ENCODE data around the gene SPHK1. TPM values are rescaled to one million over a fixed set of nuclear protein-coding genes. Genes with fewer than 3 reads are reported as not detected.

Gene SPHK1
- total RNA-seq, 2 donors from 2014 or later = 12.2 to 46.5 TPM

GRCh38 chr17:76388966-76389888 lies 4.8 kb downstream of the SPHK1 start:
- Histone ChIP-seq H3K27ac (peak overlapping the region in 2 of 4 donors; percentile 23 to 56), H3K27me3 (no peaks in the 10 kb centered on the region), H3K36me3 (replicated peaks in 1 of 2; ENCODE audit: insufficient read depth in 1 of 2, low read depth in 2 of 2) (peaks cover 0 to 4% of the 10 kb centered on the region in 2 donors), H3K4me1 (peaks cover 29% of the 10 kb centered on the region), H3K4me3 (no peak overlapping the region), H3K9me3 (no peaks in the 10 kb centered on the region)
- TF ChIP-seq, protein P1, sequence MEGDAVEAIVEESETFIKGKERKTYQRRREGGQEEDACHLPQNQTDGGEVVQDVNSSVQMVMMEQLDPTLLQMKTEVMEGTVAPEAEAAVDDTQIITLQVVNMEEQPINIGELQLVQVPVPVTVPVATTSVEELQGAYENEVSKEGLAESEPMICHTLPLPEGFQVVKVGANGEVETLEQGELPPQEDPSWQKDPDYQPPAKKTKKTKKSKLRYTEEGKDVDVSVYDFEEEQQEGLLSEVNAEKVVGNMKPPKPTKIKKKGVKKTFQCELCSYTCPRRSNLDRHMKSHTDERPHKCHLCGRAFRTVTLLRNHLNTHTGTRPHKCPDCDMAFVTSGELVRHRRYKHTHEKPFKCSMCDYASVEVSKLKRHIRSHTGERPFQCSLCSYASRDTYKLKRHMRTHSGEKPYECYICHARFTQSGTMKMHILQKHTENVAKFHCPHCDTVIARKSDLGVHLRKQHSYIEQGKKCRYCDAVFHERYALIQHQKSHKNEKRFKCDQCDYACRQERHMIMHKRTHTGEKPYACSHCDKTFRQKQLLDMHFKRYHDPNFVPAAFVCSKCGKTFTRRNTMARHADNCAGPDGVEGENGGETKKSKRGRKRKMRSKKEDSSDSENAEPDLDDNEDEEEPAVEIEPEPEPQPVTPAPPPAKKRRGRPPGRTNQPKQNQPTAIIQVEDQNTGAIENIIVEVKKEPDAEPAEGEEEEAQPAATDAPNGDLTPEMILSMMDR (IDR thresholded peaks at IDR 0.05) = peak in 4 of 7 experiments; percentile 44 to 49 (median 45)
- TF ChIP-seq POLR2A (IDR thresholded peaks at IDR 0.05) = no peak
- intact Hi-C loops (cut with DNase I) = no loop called here
- ATAC-seq (no peak), DNase-seq (peak; percentile 38 to 58 (median 54))
- WGBS, 2 donors = 60 to 71% methylated on average over 12 to 16 of the region's 16 CpGs

- peaks cover 23% of the 10 kb centered on the region for H3K4me1 ChIP-seq
- no peak overlapping the region for H3K4me3 ChIP-seq
- H3K36me3 ChIP-seq (replicated peaks in 1 of 2; ENCODE audit: insufficient read depth in 1 of 2, low read depth in 2 of 2) = peaks cover 0 to 6% of the 10 kb centered on the region in 2 donors
- H3K27ac ChIP-seq = no peak overlapping the region
- intact Hi-C loops (cut with DNase I) = no loop called here
- ATAC-seq = no peak
- DNase-seq = no peak
- no peaks in the 10 kb centered on the region for H3K27me3 ChIP-seq
- WGBS, 2 donors = 79 to 80% methylated on average over 11 of the region's 11 CpGs
- no peaks in the 10 kb centered on the region for H3K9me3 ChIP-seq
- TF ChIP-seq, protein P1 (IDR thresholded peaks at IDR 0.05) = no peak
- TF ChIP-seq POLR2A (IDR thresholded peaks at IDR 0.05) = no peak
Measured at GRCh38 chr17:76390003-76390421, 5.6 kb downstream of the SPHK1 start.

DNA sequence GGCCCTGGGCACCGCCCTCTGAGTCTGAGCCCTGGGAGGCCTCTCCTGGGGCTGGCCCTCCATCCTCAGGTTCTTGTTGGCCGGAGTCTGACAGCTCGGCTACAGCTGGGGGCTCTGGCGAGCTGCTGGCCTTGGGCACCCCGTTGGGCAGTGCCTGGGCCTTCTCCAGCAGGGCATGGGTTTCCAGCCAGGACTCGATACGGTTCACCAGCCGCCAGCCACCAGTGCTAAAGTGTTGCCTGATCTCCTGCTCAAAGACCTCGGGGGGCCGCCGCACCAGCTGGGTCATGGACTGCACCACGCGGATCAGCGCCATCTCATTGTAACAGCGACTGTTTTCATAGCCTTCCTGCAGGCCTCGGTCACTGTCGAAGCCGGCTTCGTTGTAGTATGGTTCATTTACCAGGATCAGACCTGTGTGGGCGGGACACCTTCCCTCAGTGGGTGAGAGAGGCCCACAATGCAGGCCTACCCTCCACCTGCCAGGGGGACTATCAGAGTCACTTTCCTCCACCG lies 6.8 kb downstream of the SPHK1 start:
- H3K36me3 ChIP-seq (replicated peaks in 1 of 2; ENCODE audit: insufficient read depth in 1 of 2, low read depth in 2 of 2) = peaks cover 0 to 12% of the 10 kb centered on the region in 2 donors
- intact Hi-C loops (cut with DNase I) = no loop called here
- H3K27ac ChIP-seq = no peak overlapping the region
- no peaks in the 10 kb centered on the region for H3K27me3 ChIP-seq
- 90 to 99% methylated on average over 17 of the region's 21 CpGs for WGBS, 2 donors
- no peak for TF ChIP-seq POLR2A (IDR thresholded peaks at IDR 0.05)
- TF ChIP-seq, protein P1 (IDR thresholded peaks at IDR 0.05) = no peak
- H3K4me1 ChIP-seq = peaks cover 10% of the 10 kb centered on the region
- no peaks in the 10 kb centered on the region for H3K9me3 ChIP-seq
- ATAC-seq (no peak), DNase-seq (no peak)
- H3K4me3 ChIP-seq = no peak overlapping the region

GRCh38 chr17:76394166-76394565 lies 9.8 kb downstream of the SPHK1 start:
- 88 to 93% methylated on average over 10 of the region's 10 CpGs for WGBS, 2 donors
- no peak overlapping the region for H3K27ac ChIP-seq

More at GRCh38 chr17:76394166-76394565, 9.8 kb downstream of the SPHK1 start:
- ATAC-seq (no peak), DNase-seq (no peak)
- Histone ChIP-seq H3K4me3 (no peak overlapping the region), H3K9me3 (no peaks in the 10 kb centered on the region), H3K4me1 (peaks cover 1% of the 10 kb centered on the region), H3K36me3 (replicated peaks in 1 of 2; ENCODE audit: insufficient read depth in 1 of 2, low read depth in 2 of 2) (peaks cover 0 to 26% of the 10 kb centered on the region in 2 donors), H3K27me3 (no peaks in the 10 kb centered on the region)
- intact Hi-C loops (cut with DNase I) = no loop called here
- no peak for TF ChIP-seq POLR2A (IDR thresholded peaks at IDR 0.05)
- TF ChIP-seq, protein P1 (IDR thresholded peaks at IDR 0.05) = no peak

All from body of pancreas (tissue), 4 donors.